ENCODE results near the gene CMSS1.
A peak's percentile ranks its signal among the peaks of the same experiment; 100 is the strongest.

Gene CMSS1

DNA sequence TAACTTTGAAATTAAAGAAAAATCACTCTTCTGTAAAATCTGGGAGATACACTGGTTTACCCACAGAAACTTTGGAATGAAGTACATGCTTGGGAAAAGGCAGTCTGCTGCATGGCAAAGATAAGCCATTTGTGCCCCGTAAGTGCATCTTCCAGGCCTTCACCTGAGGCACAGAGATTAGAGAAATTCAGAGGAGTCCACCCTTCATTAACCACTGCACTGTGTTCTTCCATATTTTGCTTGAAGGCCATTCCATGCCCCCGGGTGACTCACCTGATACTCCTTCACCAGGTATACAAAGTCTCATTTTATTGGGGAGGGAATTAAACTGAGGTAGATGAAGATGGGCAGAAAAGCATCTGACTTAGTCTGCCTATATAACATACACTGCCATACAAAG lies 53.0 kb downstream of the CMSS1 start:
- no peaks in the 10 kb centered on the region for H3K36me3 ChIP-seq (ENCODE audit: insufficient read depth, low read length)
- H4K20me1 ChIP-seq (ENCODE audit: insufficient read depth, low read length, poor library complexity, severe bottlenecking), result peaks cover 3% of the 10 kb centered on the region
- H3K9me2 ChIP-seq (replicated peaks; ENCODE audit: low read depth, low read length), result no peaks in the 10 kb centered on the region
- no peaks in the 10 kb centered on the region for H3K9me3 ChIP-seq (ENCODE audit: insufficient read depth, low read depth, low read length)
- no peak overlapping the region for H3K4me2 ChIP-seq (ENCODE audit: low read depth, low read length, poor library complexity, severe bottlenecking)
- H3K4me1 ChIP-seq (ENCODE audit: insufficient read depth, low read length, poor library complexity, severe bottlenecking), result peaks cover 51% of the 10 kb centered on the region
- TF ChIP-seq, protein P1, sequence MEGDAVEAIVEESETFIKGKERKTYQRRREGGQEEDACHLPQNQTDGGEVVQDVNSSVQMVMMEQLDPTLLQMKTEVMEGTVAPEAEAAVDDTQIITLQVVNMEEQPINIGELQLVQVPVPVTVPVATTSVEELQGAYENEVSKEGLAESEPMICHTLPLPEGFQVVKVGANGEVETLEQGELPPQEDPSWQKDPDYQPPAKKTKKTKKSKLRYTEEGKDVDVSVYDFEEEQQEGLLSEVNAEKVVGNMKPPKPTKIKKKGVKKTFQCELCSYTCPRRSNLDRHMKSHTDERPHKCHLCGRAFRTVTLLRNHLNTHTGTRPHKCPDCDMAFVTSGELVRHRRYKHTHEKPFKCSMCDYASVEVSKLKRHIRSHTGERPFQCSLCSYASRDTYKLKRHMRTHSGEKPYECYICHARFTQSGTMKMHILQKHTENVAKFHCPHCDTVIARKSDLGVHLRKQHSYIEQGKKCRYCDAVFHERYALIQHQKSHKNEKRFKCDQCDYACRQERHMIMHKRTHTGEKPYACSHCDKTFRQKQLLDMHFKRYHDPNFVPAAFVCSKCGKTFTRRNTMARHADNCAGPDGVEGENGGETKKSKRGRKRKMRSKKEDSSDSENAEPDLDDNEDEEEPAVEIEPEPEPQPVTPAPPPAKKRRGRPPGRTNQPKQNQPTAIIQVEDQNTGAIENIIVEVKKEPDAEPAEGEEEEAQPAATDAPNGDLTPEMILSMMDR (conservative IDR thresholded peaks at IDR 0.05; ENCODE audit: low read length), result no peak
- no peak for TF ChIP-seq EZH2phosphoT487 (IDR thresholded peaks at IDR 0.05; ENCODE audit: borderline replicate concordance)
- H2AFZ ChIP-seq (ENCODE audit: low read length), result no peak overlapping the region
- no peak overlapping the region for H3K9ac ChIP-seq (ENCODE audit: low read depth, low read length, poor library complexity, severe bottlenecking)
- no peak overlapping the region for H3K4me3 ChIP-seq (ENCODE audit: low read length, poor library complexity, severe bottlenecking)
- 0 out of 2 replicates have a peak, but pooled peaks cover 2% of the 10 kb centered on the region for H3F3A ChIP-seq (ENCODE audit: low read depth)
- no peaks in the 10 kb centered on the region for H3K27me3 ChIP-seq (ENCODE audit: insufficient read depth, low read length, poor library complexity, severe bottlenecking)
- no peaks in the 10 kb centered on the region for H3K79me2 ChIP-seq (ENCODE audit: insufficient read depth, low read length)

DNA sequence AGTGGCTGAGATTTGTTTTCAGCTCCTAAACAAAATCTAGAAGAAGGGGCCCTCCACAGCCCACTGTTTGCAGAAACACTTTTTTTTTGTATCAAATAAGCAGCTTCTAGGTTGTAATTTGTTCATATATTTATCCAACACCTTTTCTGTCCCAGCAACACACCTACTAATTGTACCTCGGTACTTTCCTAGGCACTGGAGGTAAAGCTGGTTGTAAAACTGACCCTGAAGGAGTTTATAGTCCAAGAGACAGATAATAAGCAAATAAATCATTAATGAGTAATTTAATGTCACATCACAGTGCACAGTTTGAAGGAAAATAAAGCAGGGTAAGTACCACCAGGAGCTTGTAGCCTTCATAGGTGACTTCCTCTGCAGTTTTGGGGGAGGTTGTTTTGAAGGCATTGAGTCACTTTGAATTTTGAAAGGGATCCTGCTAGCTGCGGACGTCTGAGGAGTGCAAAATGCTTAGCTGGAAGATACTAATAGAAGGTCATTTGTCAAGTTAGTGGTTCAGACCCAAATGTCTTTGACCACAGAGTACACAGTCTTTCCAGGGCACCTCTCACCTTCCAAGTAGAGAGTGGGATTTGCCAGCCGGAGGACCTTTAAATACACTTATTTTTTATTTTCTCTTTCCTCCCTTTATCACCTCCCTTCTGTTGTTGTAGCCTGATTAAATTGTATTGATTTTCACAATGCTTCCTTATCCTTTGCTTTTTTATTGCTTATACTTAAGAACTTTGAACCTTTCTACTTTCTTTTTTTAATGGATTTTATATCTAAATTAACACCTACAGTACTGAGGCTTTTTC lies 53.8 kb downstream of the CMSS1 start:
- Histone ChIP-seq H4K20me1 (ENCODE audit: insufficient read depth, low read length, poor library complexity, severe bottlenecking) (peaks cover 3% of the 10 kb centered on the region), H3K36me3 (ENCODE audit: insufficient read depth, low read length) (no peaks in the 10 kb centered on the region), H3K9ac (ENCODE audit: low read depth, low read length, poor library complexity, severe bottlenecking) (no peak overlapping the region), H2AFZ (ENCODE audit: low read length) (no peak overlapping the region), H3K4me1 (ENCODE audit: insufficient read depth, low read length, poor library complexity, severe bottlenecking) (peaks cover 43% of the 10 kb centered on the region), H3K79me2 (ENCODE audit: insufficient read depth, low read length) (no peaks in the 10 kb centered on the region), H3K27me3 (ENCODE audit: insufficient read depth, low read length, poor library complexity, severe bottlenecking) (no peaks in the 10 kb centered on the region), H3K4me2 (ENCODE audit: low read depth, low read length, poor library complexity, severe bottlenecking) (no peak overlapping the region), H3K4me3 (ENCODE audit: low read length, poor library complexity, severe bottlenecking) (no peak overlapping the region), H3K9me3 (ENCODE audit: insufficient read depth, low read depth, low read length) (no peaks in the 10 kb centered on the region), H3K9me2 (replicated peaks; ENCODE audit: low read depth, low read length) (no peaks in the 10 kb centered on the region), H3F3A (ENCODE audit: low read depth) (no peaks in the 10 kb centered on the region)
- no peak for TF ChIP-seq EZH2phosphoT487 (IDR thresholded peaks at IDR 0.05; ENCODE audit: borderline replicate concordance)

DNA sequence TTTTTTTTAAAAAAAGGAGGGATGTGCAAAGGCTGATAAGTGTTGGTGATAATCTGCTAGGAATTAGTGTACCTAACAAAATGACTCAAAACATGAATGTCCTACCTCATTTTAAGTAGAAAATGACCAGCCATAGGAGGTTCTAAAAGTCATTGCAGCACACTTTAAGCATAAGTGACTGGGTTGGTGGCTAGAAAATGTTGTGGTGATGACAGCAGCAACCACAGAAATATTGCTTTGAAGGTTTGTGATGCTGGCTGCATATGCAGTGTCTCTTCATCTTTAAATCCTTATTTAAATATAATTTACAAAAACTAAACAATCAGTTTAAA lies 55.2 kb downstream of the CMSS1 start:
- no peaks in the 10 kb centered on the region for H3K9me3 ChIP-seq (ENCODE audit: insufficient read depth, low read depth, low read length)
- H3K4me2 ChIP-seq (ENCODE audit: low read depth, low read length, poor library complexity, severe bottlenecking), result peak overlapping the region; percentile 40
- H3K27me3 ChIP-seq (ENCODE audit: insufficient read depth, low read length, poor library complexity, severe bottlenecking), result no peaks in the 10 kb centered on the region
- no peak overlapping the region for H2AFZ ChIP-seq (ENCODE audit: low read length)
- no peaks in the 10 kb centered on the region for H3K79me2 ChIP-seq (ENCODE audit: insufficient read depth, low read length)
- no peaks in the 10 kb centered on the region for H3F3A ChIP-seq (ENCODE audit: low read depth)
- H3K9ac ChIP-seq (ENCODE audit: low read depth, low read length, poor library complexity, severe bottlenecking), result no peak overlapping the region
- H3K36me3 ChIP-seq (ENCODE audit: insufficient read depth, low read length), result no peaks in the 10 kb centered on the region
- H3K4me1 ChIP-seq (ENCODE audit: insufficient read depth, low read length, poor library complexity, severe bottlenecking), result peaks cover 29% of the 10 kb centered on the region
- TF ChIP-seq EZH2phosphoT487 (IDR thresholded peaks at IDR 0.05; ENCODE audit: borderline replicate concordance), result no peak
- TF ChIP-seq, protein P1 (conservative IDR thresholded peaks at IDR 0.05; ENCODE audit: low read length), result no peak
- H3K9me2 ChIP-seq (replicated peaks; ENCODE audit: low read depth, low read length), result no peaks in the 10 kb centered on the region
- H4K20me1 ChIP-seq (ENCODE audit: insufficient read depth, low read length, poor library complexity, severe bottlenecking), result no peaks in the 10 kb centered on the region
- no peak overlapping the region for H3K4me3 ChIP-seq (ENCODE audit: low read length, poor library complexity, severe bottlenecking)

Measured in Loucy (cell line).